GM18951 (cell line): Measurements from ENCODE around the gene ANKH.
"Not testable (repeated sequence)": the region's sequence is repeated elsewhere in the genome, so short reads cannot be mapped to it uniquely, and the experiment has no call there.

ENCODE experiments used
- POLR2A ChIP-seq: IDR thresholded peaks from 4 replicates; pipeline ENCODE4 v1.6.1; 2011; ENCODE audit warnings: mild to moderate bottlenecking; ENCODE audit not compliant: insufficient read length, insufficient read depth; ENCODE audit errors: extremely low read depth
- in situ Hi-C: fragments of 300-500 bp; cut with MboI; formaldehyde crosslinking; loops from one replicate; pipeline ENCODE4 v1.12.0; 2022; ENCODE audit warnings: low sequenced_read_pairs, mixed read lengths, inconsistent platforms; ENCODE audit not compliant: unreplicated experiment

Gene ANKH

GRCh38 chr5:14818931-14819790 lies 52.4 kb downstream of the ANKH start:
- TF ChIP-seq POLR2A: no peak
- in situ Hi-C loops: no loop called here

GRCh38 chr5:14817762-14818136 lies 53.8 kb downstream of the ANKH start:
- in situ Hi-C loops: not testable (repeated sequence)

GRCh38 chr5:14816999-14817761 lies 54.4 kb downstream of the ANKH start:
- no peak for TF ChIP-seq POLR2A
- in situ Hi-C loops: no loop called here

- in situ Hi-C loops: no loop called here
- no peak for TF ChIP-seq POLR2A
Observed at GRCh38 chr5:14816374-14816998, 55.1 kb downstream of the ANKH start.

GRCh38 chr5:14813747-14814146 lies 57.8 kb downstream of the ANKH start:
- no peak for TF ChIP-seq POLR2A
- in situ Hi-C loops: no loop called here

- no peak for TF ChIP-seq POLR2A
- in situ Hi-C loops: no loop called here
Observed at GRCh38 chr5:14812166-14812565, 59.4 kb downstream of the ANKH start.

GRCh38 chr5:14810928-14811572 lies 60.5 kb downstream of the ANKH start:
- in situ Hi-C loops: no loop called here
- no peak for TF ChIP-seq POLR2A

GRCh38 chr5:14810282-14810681 lies 61.3 kb downstream of the ANKH start:
- in situ Hi-C loops: no loop called here
- TF ChIP-seq POLR2A: no peak

- in situ Hi-C loops: no loop called here
- TF ChIP-seq POLR2A: no peak
Observed at GRCh38 chr5:14809369-14810155, 62.0 kb downstream of the ANKH start.

GRCh38 chr5:14807471-14807870 lies 64.1 kb downstream of the ANKH start:
- no peak for TF ChIP-seq POLR2A
- in situ Hi-C loops: no loop called here

- in situ Hi-C loops: no loop called here
Observed at GRCh38 chr5:14806456-14806855, 65.1 kb downstream of the ANKH start.

GRCh38 chr5:14802541-14802940 lies 69.0 kb downstream of the ANKH start:
- TF ChIP-seq POLR2A: no peak
- in situ Hi-C loops: no loop called here

More at GRCh38 chr5:14806456-14806855, 65.1 kb downstream of the ANKH start:
- TF ChIP-seq POLR2A: no peak
